AG10803 (cell line): Measurements from ENCODE around the gene SKIL.

Experiments used
- DNase-seq: peaks from one replicate; pipeline ENCODE4 v3.0.0; 2010; ENCODE audit warnings: low read depth
- H3K4me3 ChIP-seq: 2 replicates; pipeline ENCODE4 v1.5.1; 2011; ENCODE audit warnings: mild to moderate bottlenecking, low read length, control low read depth
- CTCF ChIP-seq: conservative IDR thresholded peaks from 2 replicates; pipeline ENCODE4 v1.5.1; 2011; ENCODE audit warnings: mild to moderate bottlenecking, low read length, control low read depth, inconsistent platforms

The SKIL gene

GRCh38 chr3:170372190-170372879 is 14.8 kb downstream of the SKIL start:
- TF ChIP-seq CTCF, result no peak
- peak; percentile 8 for DNase-seq
- H3K4me3 ChIP-seq, result no peak overlapping the region

GRCh38 chr3:170383567-170383966 is 26.1 kb downstream of the SKIL start:
- H3K4me3 ChIP-seq, result no peak overlapping the region
- peak; percentile 40 for DNase-seq
- TF ChIP-seq CTCF, result no peak

- no peak overlapping the region for H3K4me3 ChIP-seq
- DNase-seq, result no peak
- no peak for TF ChIP-seq CTCF
Measured at GRCh38 chr3:170386468-170386867, 29.0 kb downstream of the SKIL start.

- peak; percentile 34 for TF ChIP-seq CTCF
- DNase-seq, result peak; percentile 74
- no peak overlapping the region for H3K4me3 ChIP-seq
Measured at GRCh38 chr3:170387950-170388349, 30.4 kb downstream of the SKIL start.

GRCh38 chr3:170391108-170391507 is 33.6 kb downstream of the SKIL start:
- H3K4me3 ChIP-seq, result no peak overlapping the region
- DNase-seq, result no peak
- TF ChIP-seq CTCF, result no peak

GRCh38 chr3:170397685-170398084 is 40.2 kb downstream of the SKIL start:
- H3K4me3 ChIP-seq, result no peak overlapping the region
- DNase-seq, result no peak
- TF ChIP-seq CTCF, result no peak

- no peak overlapping the region for H3K4me3 ChIP-seq
- DNase-seq, result no peak
- no peak for TF ChIP-seq CTCF
Measured at GRCh38 chr3:170405101-170405500, 47.6 kb downstream of the SKIL start.
